A549 (cell line): ENCODE measurements around the gene CADPS2.

Source experiments
- CBX2 ChIP-seq: fragments of 200-600 bp; sonication (generic); IDR thresholded peaks from 2 replicates; pipeline ENCODE4 v1.6.1; 2016; ENCODE audit warnings: low read depth, mild to moderate bottlenecking, borderline replicate concordance
- CBX8 ChIP-seq: fragments of 200-600 bp; sonication (generic); IDR thresholded peaks from 2 replicates; pipeline ENCODE4 v1.6.1; 2016
- EP300 ChIP-seq, 2 experiments: fragments of >200 bp; sonication (Bioruptor Twin); formaldehyde crosslinking; IDR thresholded peaks; 2 replicates in 1 of 2; 3 replicates in 1 of 2; pipeline ENCODE4 v1.6.1; 2016 to 2017
- MAFK ChIP-seq: fragments of 450-650 bp; IDR thresholded peaks from 2 replicates; pipeline ENCODE4 v1.6.1; 2014; ENCODE audit not compliant: partially characterized antibody
- NFE2L2 ChIP-seq: fragments of 150-350 bp; conservative IDR thresholded peaks from 2 replicates; pipeline ENCODE4 v1.6.1; 2014; ENCODE audit warnings: low read length
- POLR2A ChIP-seq: IDR thresholded peaks from 2 replicates; pipeline ENCODE4 v1.6.1; 2012; ENCODE audit warnings: mild to moderate bottlenecking, low read length
- RAD21 ChIP-seq, 2 experiments: fragments of >200 bp in 1 of 2; sonication (Bioruptor Twin) in 1 of 2; formaldehyde crosslinking in 1 of 2; IDR thresholded peaks in 1 of 2; conservative IDR thresholded peaks in 1 of 2; 2 replicates in 1 of 2; 3 replicates in 1 of 2; pipeline ENCODE4 v1.6.1; 2012 to 2018; ENCODE audit warnings: inconsistent platforms in 1 of 2
- RCOR1 ChIP-seq: fragments of 150-350 bp; IDR thresholded peaks from 2 replicates; pipeline ENCODE4 v1.6.1; 2014; ENCODE audit warnings: antibody characterized with exemption, low read length, low read depth
- TF ChIP-seq, protein P1 (sequence below): IDR thresholded peaks from 2 replicates; pipeline ENCODE4 v1.6.1; 2012
- TF ChIP-seq, protein P2 (sequence below): fragments of >200 bp; sonication (Bioruptor Twin); formaldehyde crosslinking; IDR thresholded peaks from 3 replicates; pipeline ENCODE4 v1.5.1; 2016

DNA sequence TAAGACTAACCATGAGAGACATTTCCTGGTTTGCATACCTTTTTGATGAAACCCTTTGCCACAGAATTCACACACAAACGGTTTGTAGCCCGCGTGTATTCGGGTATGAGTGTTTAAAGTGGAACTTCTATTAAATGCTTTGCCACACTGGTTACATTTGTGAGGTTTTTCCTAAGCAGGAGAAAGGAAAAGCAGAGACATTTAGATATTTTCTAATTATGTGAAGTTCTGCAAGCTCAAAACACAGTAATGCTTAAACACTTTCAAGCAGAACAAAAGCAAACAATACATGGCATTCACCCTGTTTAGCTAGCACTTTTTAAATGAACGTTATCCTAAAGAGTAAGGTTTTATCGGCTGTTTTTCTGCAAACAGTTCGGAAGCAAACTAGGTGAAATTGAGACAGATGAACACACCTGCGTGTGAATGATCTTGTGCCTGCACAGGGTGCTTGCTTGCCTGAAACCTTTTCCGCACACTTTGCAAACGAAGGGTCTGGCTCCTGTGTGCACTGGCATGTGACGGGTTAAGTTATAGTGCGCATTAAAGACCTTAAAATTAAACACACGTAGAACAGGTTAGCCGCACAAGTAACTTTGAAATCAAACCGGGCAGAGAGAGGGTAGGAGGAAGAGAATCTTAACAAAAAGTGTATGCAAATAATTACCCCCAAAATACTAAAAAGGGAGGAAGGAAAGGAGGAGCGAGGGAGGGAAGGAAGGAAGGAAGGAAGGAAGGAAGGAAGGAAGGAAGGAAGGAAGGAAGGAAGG lies 583.3 kb downstream of the CADPS2 start:
- no peak for TF ChIP-seq RAD21 (conservative IDR thresholded peaks at IDR 0.05 in 1 of 2, IDR thresholded peaks at IDR 0.05 in 1 of 2)
- TF ChIP-seq, protein P1, sequence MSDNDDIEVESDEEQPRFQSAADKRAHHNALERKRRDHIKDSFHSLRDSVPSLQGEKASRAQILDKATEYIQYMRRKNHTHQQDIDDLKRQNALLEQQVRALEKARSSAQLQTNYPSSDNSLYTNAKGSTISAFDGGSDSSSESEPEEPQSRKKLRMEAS = no peak
- TF ChIP-seq, protein P2, sequence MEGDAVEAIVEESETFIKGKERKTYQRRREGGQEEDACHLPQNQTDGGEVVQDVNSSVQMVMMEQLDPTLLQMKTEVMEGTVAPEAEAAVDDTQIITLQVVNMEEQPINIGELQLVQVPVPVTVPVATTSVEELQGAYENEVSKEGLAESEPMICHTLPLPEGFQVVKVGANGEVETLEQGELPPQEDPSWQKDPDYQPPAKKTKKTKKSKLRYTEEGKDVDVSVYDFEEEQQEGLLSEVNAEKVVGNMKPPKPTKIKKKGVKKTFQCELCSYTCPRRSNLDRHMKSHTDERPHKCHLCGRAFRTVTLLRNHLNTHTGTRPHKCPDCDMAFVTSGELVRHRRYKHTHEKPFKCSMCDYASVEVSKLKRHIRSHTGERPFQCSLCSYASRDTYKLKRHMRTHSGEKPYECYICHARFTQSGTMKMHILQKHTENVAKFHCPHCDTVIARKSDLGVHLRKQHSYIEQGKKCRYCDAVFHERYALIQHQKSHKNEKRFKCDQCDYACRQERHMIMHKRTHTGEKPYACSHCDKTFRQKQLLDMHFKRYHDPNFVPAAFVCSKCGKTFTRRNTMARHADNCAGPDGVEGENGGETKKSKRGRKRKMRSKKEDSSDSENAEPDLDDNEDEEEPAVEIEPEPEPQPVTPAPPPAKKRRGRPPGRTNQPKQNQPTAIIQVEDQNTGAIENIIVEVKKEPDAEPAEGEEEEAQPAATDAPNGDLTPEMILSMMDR = no peak
- no peak for TF ChIP-seq NFE2L2
- TF ChIP-seq EP300 (IDR thresholded peaks at IDR 0.05) = no peak
- TF ChIP-seq POLR2A = no peak
- TF ChIP-seq CBX8 = no peak
- TF ChIP-seq RCOR1 = no peak
- TF ChIP-seq MAFK = no peak
- TF ChIP-seq CBX2 = no peak
